Measurements from ENCODE around the gene CCDC92. TPM values are rescaled to one million over a fixed set of nuclear protein-coding genes. Genes with fewer than 3 reads are reported as not detected.

CCDC92 gene
- 17.2 to 25.6 TPM (median 22.9 TPM) in 5 replicates for total RNA-seq (2022; extraction: Qiagen RNA extraction; ENCODE audit: low read depth)

DNA sequence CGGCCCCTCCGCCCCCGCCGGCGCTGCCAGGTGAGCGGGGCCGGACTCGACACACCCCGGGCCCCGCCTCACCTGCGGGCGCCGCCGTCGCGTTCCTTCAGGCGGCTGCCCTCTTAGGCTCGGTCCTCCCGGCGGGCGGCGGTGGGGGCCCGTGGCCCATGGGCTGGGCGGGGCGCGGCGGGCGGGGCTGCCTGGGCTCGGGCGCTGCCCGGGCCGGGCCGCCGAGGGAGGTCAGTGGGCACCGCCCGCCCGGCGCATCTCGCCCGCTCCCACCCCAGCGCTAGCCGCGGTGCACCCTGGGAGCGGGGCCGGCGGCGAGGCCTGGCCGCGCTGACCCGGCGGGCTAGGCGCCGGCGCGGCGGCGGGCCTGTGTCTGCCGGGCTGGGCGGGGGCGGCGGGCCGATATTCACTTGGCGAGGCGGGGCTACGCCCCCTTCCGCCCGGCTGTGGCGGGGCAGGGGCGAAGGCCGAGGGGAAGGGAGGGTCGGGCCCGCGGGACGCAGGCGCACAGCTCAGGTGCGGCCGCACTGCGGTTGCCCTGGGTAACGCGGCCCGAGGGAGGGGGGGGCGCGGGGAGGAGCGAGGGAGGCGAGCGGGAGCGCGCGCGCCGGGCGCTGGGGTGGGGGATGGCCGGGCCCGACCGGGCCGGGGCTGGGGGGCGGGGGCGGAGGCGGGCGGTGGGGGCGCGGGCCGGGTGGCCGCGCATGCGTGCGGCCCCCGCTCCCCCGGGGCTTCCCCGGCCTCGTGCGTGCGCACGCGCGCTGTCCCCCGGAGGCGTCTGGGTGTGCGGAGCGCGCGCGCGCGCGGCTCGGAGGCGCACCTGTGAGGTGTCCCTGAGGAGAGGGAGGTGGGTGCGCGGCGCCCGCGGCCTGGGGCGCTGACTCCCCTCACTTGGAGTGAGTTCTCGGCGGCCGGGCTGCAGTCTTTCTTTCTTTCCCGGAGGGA is at the start of gene CCDC92, which contains the start of gene ZNF664:
CCDC92 (minus strand) TSS at position 375 of the 945 bp plus-strand sequence. CDS start 28,526 bp downstream, outside the sequence.
ZNF664 (plus strand) TSS at position 759 of the 945 bp plus-strand sequence. CDS start 38,930 bp downstream, outside the sequence.

Other genes starting within 250 kb of the CCDC92 start
- 0.17 to 0.35 TPM (median 0.21 TPM) in 5 replicates for gene DNAH10, start 210.5 kb downstream of the CCDC92 start, total RNA-seq (2022; extraction: Qiagen RNA extraction; ENCODE audit: low read depth)
- 44.5 to 66.0 TPM (median 62.1 TPM) in 5 replicates for gene ZNF664, start 384 bp upstream of the CCDC92 start, total RNA-seq (2022; extraction: Qiagen RNA extraction; ENCODE audit: low read depth)

Data from A549 treated with RU486 at 1 μM for 4 hours (cell line).